NCI-H1436 treated with DMSO at 0.1 percent for 48 hours (cell line): ENCODE data around the gene COBL.
"Not testable (repeated sequence)": the region's sequence is repeated elsewhere in the genome, so short reads cannot be mapped to it uniquely, and the experiment has no call there.

Experiments
- DNase-seq: peaks from one replicate; lab custom pipeline; 2025; lab: John Stamatoyannopoulos, UW

COBL gene

DNA sequence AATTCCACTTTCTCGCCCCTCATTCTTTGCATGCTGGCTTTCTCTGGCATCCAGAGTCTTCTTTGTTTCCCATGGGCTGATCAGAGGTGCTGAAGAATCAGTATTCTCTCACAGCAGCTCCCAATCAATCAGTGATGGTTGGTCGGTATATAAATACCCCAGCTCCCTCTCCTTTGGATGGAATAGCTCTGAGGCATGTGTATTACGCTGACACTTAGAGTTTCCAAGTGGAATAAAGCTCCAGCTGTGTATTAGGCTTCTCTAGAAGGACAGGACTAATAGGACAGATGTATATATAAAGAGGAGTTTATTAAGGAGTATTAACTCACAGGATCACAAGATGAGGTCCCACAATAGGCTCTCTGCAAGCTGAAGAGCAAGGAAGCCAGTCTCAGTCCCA lies 315.7 kb downstream of the COBL start:
- no peak for DNase-seq

DNA sequence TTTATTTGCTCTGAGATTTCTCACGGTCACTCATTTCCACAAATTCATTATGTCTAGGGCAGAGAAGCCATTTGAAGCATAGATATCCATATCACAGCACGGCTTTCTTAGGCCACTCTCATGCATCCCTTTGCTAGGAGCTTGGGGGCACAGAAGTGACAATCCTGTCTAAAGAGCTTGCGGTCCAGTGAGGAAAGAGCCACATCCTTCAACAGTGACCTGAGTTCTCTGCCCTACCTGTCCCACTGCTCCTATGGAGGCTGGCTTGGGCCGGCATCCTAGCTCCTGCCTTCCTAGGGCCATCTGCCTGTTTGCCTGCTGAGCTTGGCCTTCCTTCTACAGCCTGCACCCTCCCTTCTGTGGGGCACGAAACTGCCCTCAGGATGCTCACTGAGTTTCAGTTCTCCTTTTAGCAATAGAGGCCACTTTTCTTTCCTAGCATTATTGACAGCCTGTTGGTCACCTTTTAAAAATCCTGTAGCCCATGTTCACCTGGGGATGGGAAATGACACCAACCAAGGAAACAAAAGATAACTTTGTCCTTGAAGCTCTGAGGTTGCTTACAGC lies 321.8 kb downstream of the COBL start:
- DNase-seq: no peak

DNA sequence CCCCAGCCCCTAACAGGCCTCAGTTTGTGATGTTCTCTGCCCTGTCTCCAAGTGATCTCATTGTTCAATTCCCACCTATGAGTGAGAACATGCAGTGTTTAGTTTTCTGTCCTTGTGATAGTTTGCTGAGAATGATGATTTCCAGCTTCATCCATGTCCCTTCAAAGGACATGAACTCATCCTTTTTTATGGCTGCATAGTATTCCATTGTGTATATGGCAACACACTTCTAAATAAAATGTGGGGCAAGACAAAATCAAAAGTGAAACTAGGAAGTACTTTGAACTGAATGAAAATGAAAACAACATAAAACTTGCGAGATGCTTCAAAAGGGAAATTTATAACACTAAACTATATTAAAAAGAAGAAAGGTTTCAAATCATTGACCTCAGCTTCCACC lies 326.4 kb downstream of the COBL start:
- not testable (repeated sequence) for DNase-seq

DNA sequence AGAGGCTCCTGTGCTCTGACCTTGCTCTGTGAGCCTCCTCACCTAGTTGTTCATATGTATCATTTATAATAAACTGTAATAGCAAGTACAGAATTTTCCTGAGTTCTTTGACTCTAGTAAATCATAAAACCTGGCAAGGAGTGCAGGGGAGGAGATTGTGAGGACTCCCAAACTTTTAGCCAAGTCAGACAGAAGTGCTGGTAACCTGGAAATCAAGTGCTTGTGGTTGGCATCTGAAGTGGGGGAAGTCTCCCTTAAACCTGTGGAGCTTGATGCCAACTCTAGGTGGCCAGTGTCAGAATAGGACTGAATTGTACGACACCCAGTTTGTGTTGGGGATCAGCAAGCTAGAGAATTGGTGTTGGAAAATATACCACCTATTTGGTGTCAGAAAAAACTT lies 327.6 kb downstream of the COBL start:
- no peak for DNase-seq

DNA sequence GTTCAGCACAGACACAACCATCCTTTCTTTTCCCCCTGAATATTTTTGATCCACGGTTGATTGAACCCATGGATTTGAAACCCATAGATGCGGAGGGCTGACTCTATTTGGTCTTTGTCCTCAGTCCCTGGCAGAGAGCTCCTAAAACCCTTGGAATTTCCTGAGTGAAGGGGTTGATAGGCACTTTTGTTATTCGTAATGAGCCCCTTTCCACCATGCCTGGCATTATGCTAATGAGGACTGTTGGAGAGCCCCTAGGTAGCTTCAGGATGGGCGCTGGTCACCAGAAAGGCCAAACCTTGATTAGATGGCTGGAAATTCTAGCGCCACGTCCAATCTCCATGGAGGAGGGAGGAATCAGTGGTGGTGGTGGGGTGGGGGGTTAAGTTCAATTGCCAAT lies 328.1 kb downstream of the COBL start:
- DNase-seq: no peak

DNA sequence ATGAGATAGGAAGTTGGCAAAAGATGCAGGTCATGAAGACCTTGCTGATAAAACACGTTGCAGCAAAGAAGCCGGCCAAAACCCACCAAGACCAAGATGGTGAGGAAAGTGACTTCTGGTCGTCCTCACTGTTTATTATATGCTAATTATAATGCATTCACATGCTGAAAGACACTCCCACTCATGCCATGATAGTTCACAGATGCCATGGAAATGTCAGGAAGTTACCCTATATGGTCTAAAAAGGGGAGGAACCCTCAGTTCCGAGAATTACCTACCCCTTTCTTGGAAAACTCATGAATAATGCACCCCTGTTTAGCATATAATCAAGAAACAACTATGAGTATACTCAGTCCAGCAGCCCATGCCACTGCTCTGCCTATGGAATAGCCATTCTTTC lies 331.5 kb downstream of the COBL start:
- DNase-seq: no peak

DNA sequence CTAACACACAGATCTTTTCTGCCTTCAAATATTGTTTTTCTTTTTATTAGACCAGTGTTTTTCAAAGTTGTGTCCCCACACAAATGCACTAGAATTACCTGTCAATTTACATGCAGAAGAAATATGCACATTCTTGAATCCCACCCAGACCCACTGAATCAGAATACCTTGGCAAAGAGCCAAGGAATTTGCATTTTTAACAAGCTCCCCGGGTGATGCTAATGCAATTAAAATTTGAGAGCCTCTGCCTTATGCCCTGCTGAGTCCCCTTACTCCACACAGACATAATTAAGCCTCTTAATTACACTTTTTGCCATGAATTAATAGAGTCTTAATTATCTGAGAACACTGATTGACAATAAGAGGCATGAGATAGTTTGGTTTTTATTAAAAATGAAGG lies 332.8 kb downstream of the COBL start:
- no peak for DNase-seq

DNA sequence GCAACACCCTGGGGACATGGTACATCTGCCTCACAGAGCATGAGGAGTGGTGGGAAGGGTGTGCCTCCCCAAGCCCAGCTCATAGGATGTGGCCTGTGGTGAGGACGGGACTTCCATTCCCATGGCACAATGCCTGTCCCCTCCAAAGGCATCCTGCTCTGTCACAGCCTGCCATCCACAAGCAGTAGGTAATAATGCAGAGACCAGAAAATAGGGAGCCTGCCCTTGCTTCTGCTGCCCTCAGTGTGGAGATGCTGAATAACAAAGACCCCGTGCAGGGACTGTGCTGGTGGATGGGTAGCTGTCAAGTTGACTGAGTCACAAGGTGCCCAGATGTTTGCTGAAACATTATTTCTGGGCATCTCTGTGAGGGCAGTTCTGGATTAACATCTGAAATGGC lies 334.0 kb downstream of the COBL start:
- DNase-seq: no peak

DNA sequence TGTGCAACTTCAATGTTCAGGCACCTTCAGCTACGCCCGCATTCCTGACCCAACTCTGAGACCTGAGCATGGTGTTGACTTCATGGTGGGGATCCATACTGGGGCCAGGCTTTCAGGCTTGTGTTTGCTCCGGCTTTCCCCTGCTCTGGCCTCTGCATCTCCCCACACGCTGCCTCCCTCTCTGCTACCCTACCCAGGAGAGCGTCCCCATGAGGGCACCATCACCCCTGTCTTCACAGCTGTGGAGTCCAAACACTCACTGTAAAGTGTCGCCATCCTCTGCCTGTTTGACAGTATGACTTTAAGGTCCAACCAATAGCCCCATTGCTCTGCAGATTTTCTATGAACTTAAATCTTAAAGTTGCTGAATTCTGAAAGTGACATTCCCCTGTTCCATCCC lies 334.9 kb downstream of the COBL start:
- no peak for DNase-seq

DNA sequence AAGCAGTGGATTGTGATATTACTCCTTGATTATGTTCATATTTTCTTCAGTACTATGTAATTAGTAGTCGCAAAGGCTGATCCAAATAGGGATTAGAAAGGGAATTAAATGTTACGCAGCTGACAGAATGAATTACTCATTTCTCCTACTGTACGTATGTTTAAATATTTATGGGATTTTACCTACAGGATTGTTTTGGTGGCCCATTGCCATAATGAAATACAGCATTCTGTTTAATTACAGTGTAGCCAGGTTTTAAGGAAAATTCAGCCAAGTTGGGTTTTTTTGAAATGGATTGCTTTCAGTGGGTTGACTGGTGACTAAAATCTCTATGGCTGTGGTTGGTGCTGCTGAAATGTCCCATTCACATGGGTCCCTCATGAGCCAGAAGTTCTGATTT lies 336.2 kb downstream of the COBL start:
- DNase-seq: no peak

DNA sequence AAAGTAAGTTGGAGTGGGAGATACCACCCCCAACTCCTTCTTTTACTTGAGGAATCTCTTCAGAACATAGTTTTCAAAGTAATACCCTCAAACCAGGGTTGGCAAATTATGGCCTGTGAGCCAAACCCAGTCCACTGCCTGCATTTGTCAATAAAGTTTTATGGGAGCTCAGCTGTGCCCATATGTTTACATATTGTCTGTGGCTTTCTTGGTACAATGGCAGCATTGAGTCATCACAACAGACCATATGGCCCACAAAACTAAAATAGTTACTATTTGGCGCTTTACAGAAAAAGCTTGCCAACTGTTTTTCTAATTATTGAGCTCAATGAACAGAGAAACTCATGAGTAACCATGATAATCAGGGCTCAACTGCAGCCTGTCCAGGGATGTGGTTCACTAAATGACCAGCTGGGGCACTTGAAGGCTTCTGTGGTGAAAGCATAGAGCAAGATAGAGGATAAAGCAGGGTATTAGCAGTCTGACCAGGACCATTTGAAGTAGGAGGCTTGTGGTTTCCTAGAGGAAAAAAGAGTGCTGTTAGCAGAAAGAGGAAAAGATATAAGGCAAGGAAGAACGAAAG lies 337.9 kb downstream of the COBL start:
- DNase-seq: no peak

DNA sequence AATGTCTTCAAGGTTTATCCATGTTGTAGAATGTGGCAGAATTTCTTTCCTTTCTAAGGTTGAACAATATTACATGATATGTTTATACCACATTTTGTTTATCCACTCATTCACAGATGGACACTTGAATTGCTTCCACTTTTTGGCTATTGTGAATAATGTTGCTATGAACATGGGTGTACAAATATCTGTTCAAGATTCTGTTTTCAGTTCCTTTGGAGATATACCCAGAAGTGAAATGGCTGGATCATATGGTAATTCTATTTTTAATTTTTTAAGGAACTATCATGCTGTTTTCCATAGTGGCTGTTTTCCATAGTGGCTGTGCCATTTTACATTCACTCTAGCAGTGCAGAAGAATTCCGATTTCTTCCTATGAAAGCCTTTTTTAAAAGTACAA lies 339.2 kb downstream of the COBL start:
- no peak for DNase-seq

DNA sequence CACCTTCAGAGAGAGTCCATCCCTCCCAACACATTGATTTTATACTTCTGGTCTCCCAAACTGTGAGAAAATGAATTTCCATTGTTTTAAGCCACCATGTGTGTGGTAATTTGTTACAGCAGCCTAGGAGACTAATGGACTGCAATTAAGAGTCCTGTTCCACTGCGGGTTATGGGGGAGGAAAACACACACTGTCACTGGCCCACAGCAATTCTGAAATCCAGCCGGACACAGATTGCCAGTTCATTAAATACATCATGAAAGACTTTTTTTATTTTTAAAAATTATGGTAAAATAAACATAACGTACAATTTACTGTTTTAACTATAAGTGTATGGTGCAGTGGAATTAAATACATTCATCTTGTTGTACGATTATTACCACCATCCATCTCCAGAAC lies 340.5 kb downstream of the COBL start:
- no peak for DNase-seq

DNA sequence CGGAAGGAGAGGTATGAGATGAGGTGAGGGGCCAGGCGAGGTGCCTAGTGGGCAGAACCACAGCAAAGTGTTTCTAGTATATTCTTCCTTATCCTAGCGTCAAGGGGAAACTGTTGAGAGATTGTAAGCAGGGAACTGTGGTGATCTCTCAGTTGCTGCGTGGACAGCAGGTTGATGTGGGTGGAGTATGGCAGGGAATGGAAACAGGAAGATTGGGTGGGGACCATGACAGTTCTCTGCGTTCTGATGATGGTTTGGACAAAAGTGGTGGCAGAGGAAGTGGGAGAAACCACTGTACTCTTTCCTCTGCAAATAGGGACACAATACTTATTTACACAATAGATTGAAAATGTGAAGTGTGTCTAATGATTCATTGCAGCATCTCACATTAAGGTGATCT lies 342.4 kb downstream of the COBL start:
- no peak for DNase-seq

DNA sequence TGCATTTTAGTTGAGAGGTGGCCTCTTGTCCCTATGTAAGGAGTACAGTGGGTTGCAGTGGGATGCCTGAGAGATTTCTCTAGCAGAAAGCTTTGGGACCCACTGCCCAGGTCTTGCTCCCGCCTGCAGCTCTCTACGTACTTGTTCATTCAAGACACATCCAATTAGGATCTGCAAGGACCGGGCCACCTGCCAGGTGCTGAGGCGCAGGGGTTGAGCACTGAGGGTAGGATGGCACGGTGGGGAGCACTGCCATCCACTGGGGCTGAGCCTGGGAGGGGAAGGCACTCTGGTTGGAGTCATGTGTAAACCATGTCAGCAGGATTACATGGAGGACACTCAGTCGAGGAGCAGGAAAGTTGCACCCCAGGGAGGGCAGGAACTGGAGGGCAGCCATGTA lies 342.8 kb downstream of the COBL start:
- DNase-seq: no peak

DNA sequence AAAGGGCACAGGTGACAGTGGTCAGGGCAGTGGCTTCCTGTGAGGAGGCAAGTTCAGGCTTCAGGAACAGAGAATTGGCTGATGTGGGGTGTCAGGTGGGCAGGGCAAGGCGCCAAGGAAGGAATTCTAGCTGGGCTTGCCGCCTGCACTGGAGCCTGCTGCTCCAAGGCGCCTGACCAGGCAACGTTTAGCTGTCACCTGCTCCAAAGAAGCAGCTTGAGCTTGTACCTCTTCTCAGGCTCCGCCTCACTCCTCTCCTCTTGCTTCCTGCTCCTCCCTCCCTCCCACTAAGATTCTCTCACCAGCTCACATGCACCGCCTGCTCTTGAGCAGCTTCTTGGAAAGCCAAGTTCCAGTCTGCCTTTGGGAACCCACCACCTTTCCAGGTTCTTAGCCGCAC lies 346.5 kb downstream of the COBL start:
- no peak for DNase-seq
